Measurements from ENCODE around the gene LSAMP. TPM values are rescaled to one million over a fixed set of nuclear protein-coding genes. Genes with fewer than 3 reads are reported as not detected.

The LSAMP gene
- total RNA-seq, 4 donors from 2014 or later = 1.2 to 3.0 (median 1.8) TPM

- no peak for DNase-seq (ENCODE audit: extremely low spot score)
- intact Hi-C loops (cut with DNase I) = no loop called here
- Histone ChIP-seq H3K4me1 (no peaks in the 10 kb centered on the region), H3K36me3 (no peaks in the 10 kb centered on the region), H3K4me3 (no peak overlapping the region), H3K27ac (replicated peaks in 1 of 4) (no peak overlapping the region), H3K9me3 (no peaks in the 10 kb centered on the region), H3K27me3 (no peaks in the 10 kb centered on the region)
- TF ChIP-seq POLR2A (IDR thresholded peaks at IDR 0.05; ENCODE audit: low read depth) (no peak), EP300 (IDR thresholded peaks at IDR 0.05) (no peak), POLR2AphosphoS5 (IDR thresholded peaks at IDR 0.05) (no peak)
- TF ChIP-seq, protein P1, sequence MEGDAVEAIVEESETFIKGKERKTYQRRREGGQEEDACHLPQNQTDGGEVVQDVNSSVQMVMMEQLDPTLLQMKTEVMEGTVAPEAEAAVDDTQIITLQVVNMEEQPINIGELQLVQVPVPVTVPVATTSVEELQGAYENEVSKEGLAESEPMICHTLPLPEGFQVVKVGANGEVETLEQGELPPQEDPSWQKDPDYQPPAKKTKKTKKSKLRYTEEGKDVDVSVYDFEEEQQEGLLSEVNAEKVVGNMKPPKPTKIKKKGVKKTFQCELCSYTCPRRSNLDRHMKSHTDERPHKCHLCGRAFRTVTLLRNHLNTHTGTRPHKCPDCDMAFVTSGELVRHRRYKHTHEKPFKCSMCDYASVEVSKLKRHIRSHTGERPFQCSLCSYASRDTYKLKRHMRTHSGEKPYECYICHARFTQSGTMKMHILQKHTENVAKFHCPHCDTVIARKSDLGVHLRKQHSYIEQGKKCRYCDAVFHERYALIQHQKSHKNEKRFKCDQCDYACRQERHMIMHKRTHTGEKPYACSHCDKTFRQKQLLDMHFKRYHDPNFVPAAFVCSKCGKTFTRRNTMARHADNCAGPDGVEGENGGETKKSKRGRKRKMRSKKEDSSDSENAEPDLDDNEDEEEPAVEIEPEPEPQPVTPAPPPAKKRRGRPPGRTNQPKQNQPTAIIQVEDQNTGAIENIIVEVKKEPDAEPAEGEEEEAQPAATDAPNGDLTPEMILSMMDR (IDR thresholded peaks at IDR 0.05) = no peak
- WGBS = 100% methylated on average over 1 of the region's 1 CpG
Measured at GRCh38 chr3:116267116-116267515, 178.2 kb downstream of the LSAMP start.

DNA sequence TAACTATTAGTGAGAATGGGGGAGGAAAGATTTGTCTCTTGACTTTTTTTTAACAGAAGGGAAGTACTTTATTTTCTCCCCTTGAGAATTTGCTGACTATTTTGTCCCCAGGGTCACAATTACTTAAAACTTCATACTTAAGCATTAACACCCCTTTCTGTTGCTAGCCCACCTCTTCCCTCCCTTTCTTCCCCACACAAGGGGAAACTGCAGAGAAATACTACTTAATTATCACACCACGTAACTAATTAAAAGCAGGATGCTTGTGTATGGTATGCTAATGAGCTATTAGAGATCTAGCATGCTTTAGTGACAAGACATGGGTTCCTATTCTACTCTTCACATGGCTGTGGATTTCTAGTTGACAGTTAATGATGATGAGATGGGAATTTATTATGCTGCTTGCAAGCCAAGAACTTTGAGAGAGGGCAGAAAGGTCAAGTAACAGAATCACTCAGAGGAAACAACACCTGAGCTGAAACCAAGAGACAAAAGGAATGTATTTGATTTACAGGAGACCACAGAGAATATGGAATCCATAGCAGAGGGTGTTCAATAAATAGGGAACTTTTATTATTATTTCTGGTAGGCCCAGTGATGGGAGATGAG, 179.2 kb downstream of the LSAMP start:
- TF ChIP-seq, protein P1 (IDR thresholded peaks at IDR 0.05) = no peak
- TF ChIP-seq POLR2A (IDR thresholded peaks at IDR 0.05; ENCODE audit: low read depth) (no peak), POLR2AphosphoS5 (IDR thresholded peaks at IDR 0.05) (no peak), EP300 (IDR thresholded peaks at IDR 0.05) (no peak)
- no peak overlapping the region for H3K27ac ChIP-seq (replicated peaks in 1 of 4)
- intact Hi-C loops (cut with DNase I) = no loop called here
- WGBS = 86% methylated on average over 1 of the region's 1 CpG
- H3K4me1 ChIP-seq = no peaks in the 10 kb centered on the region
- H3K36me3 ChIP-seq = no peaks in the 10 kb centered on the region
- no peak overlapping the region for H3K4me3 ChIP-seq
- H3K27me3 ChIP-seq = no peaks in the 10 kb centered on the region
- no peaks in the 10 kb centered on the region for H3K9me3 ChIP-seq
- no peak for DNase-seq (ENCODE audit: extremely low spot score)

DNA sequence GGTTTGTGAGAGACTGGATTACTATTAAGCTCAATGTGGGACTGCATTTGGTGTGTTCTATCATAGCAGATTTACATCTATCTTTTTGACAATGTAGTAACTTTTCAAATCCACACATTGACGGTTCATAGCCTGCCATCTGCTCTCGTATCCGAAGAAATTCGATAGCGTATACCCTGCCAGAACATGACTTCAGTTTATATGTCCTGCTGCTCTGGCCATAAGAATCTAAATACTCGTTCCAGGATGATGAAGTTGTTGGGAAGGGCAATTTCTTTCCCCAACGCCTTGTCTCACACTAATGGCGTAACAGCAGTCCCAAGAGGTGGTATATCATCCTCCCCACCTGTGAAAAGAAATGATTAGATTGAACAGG, 180.0 kb downstream of the LSAMP start:
- no peak overlapping the region for H3K4me3 ChIP-seq
- no peak for DNase-seq (ENCODE audit: extremely low spot score)
- H3K27ac ChIP-seq (replicated peaks in 1 of 4) = no peak overlapping the region
- H3K9me3 ChIP-seq = no peaks in the 10 kb centered on the region
- no peaks in the 10 kb centered on the region for H3K27me3 ChIP-seq
- intact Hi-C loops (cut with DNase I) = no loop called here
- 59% methylated on average over 8 of the region's 8 CpGs for WGBS
- TF ChIP-seq, protein P1 (IDR thresholded peaks at IDR 0.05) = no peak
- H3K4me1 ChIP-seq = no peaks in the 10 kb centered on the region
- H3K36me3 ChIP-seq = no peaks in the 10 kb centered on the region

DNA sequence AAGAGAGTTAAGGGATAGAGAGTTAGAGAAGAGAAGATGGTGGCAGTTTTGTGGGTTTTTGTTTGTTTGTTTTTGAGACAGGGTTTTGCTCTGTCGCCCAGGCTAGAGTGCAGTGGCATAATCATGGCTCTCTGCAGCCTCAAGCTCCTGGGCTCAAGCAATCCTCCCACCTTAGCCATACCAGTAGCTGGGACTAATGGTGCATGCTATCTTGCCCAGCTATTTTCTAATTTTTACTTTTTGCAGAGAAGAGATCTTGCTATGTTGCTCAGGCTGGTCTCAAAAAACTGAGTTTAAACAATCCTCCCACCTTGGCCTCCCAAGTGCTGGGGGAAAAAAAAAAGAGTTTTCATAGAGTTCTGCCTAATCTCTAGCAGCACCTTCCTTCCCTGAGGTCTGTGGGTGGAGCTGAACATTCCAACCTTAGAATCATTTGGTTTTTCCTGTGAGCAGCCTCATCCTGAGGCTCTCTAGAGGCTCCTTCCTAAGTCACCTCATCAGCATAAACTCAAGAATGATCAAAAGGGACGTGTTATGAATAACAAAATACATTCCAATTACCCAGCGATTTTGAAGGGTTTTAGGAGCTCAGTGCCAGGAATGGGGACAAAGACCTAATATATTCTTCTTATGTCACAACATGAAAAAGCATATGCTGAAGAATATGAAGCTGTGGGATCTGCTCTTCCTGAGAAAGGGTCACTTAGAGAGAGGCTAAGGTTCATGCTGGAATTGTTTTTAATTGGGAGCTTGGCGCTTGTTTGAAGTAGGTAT, 180.6 kb downstream of the LSAMP start:
- 78% methylated on average over 4 of the region's 4 CpGs for WGBS
- no peak overlapping the region for H3K27ac ChIP-seq (replicated peaks in 1 of 4)

More for the DNA sequence above, 180.6 kb downstream of the LSAMP start:
- intact Hi-C loops (cut with DNase I) = no loop called here
- H3K36me3 ChIP-seq = no peaks in the 10 kb centered on the region
- DNase-seq (ENCODE audit: extremely low spot score) = no peak
- H3K27me3 ChIP-seq = no peaks in the 10 kb centered on the region
- no peak overlapping the region for H3K4me3 ChIP-seq
- no peaks in the 10 kb centered on the region for H3K9me3 ChIP-seq
- no peak for TF ChIP-seq POLR2AphosphoS5 (IDR thresholded peaks at IDR 0.05)
- TF ChIP-seq, protein P1 (IDR thresholded peaks at IDR 0.05) = no peak
- no peak for TF ChIP-seq EP300 (IDR thresholded peaks at IDR 0.05)
- TF ChIP-seq POLR2A (IDR thresholded peaks at IDR 0.05; ENCODE audit: low read depth) = no peak
- H3K4me1 ChIP-seq = no peaks in the 10 kb centered on the region

Data from esophagus muscularis mucosa (tissue), 4 donors.